ENCODE measurements around the gene CELSR3. TPM values are rescaled to one million over a fixed set of nuclear protein-coding genes. Genes with fewer than 3 reads are reported as not detected.

CELSR3 gene
- total RNA-seq, 1 experiment from 2014 or later = 23.9 TPM

GRCh38 chr3:48690846-48691458 is 28.3 kb upstream of the CELSR3 start:
- no peaks in the 10 kb centered on the region; the same call in 1 of the 2 replicates for H3K27me3 Mint-ChIP-seq (ENCODE audit: low read depth)
- Histone ChIP-seq H3K27ac (ENCODE audit: insufficient read length, low read depth, low read length) (no peak overlapping the region), H3K56ac (ENCODE audit: insufficient read length, low read depth, low read length) (no peak overlapping the region), H2BK12ac (ENCODE audit: insufficient read length, low read depth, low read length) (no peak overlapping the region), H4K91ac (ENCODE audit: insufficient read length, low read depth, low read length) (no peak overlapping the region), H2BK120ac (ENCODE audit: low read depth, low read length, poor library complexity, severe bottlenecking) (no peak overlapping the region), H3K27me3 (ENCODE audit: insufficient read depth, low read length) (no peaks in the 10 kb centered on the region), H4K5ac (ENCODE audit: insufficient read length, low read depth, low read length) (no peak overlapping the region), H2AFZ (ENCODE audit: low read length) (no peak overlapping the region), H3K14ac (ENCODE audit: insufficient read depth, low read length) (no peak overlapping the region), H2AK5ac (ENCODE audit: insufficient read length, low read length) (no peak overlapping the region), H3K18ac (ENCODE audit: insufficient read length, low read depth, low read length) (no peak overlapping the region), H3K23ac (ENCODE audit: insufficient read length, low read depth, low read length) (no peak overlapping the region), H3K4me1 (ENCODE audit: insufficient read depth, low read length) (no peaks in the 10 kb centered on the region), H3K4ac (ENCODE audit: low read depth, low read length) (no peak overlapping the region), H3T11ph (ENCODE audit: low read length) (no peak overlapping the region), H2BK5ac (ENCODE audit: insufficient read length, low read length) (no peak overlapping the region), H3K9me3 (ENCODE audit: control insufficient read depth, low read depth, low read length) (no peaks in the 10 kb centered on the region), H3K4me2 (ENCODE audit: insufficient read depth, insufficient read length, low read length) (no peak overlapping the region), H4K8ac (replicated peaks; ENCODE audit: insufficient read length, low read depth, low read length) (no peak overlapping the region), H3K79me2 (ENCODE audit: insufficient read depth, low read length) (no peaks in the 10 kb centered on the region), H2BK20ac (ENCODE audit: low read depth, low read length, poor library complexity, severe bottlenecking) (no peak overlapping the region), H3K9ac (ENCODE audit: extremely low read depth, insufficient read length, low read length) (no peak overlapping the region), H2BK15ac (ENCODE audit: low read depth, low read length) (no peak overlapping the region), H3K79me1 (ENCODE audit: insufficient read depth, low read depth, low read length, poor library complexity, severe bottlenecking) (peaks cover 6% of the 10 kb centered on the region), H3K23me2 (ENCODE audit: insufficient read length, low read depth, low read length, poor library complexity, severe bottlenecking) (no peaks in the 10 kb centered on the region), H4K20me1 (ENCODE audit: control insufficient read depth, insufficient read depth, insufficient read length) (no peaks in the 10 kb centered on the region)
- H3K36me3 Mint-ChIP-seq (ENCODE audit: insufficient read depth in 1 of 3, low read depth in 3 of 3) = peaks cover 53 to 84% (median 71%) of the 10 kb centered on the region in 3 experiments
- H3K9me3 Mint-ChIP-seq = no peaks in the 10 kb centered on the region
- no peak for DNase-seq
- WGBS (ENCODE audit: extremely low coverage, insufficient read length, low lambda C conversion rate) = no CpG with 5 or more reads among the region's 2 CpGs
- no peak overlapping the region for H3K4me3 Mint-ChIP-seq
- no peak for TF ChIP-seq CTCF (conservative IDR thresholded peaks at IDR 0.05)
- peak overlapping the region in 1 of 3 experiments; percentile 83; a peak in 1 of 7 replicates for H3K27ac Mint-ChIP-seq
- peaks cover 15 to 25% of the 10 kb centered on the region in 2 experiments for H3K4me1 Mint-ChIP-seq

All from H9 (cell line).